Amniotic stem cell (primary cell): ENCODE measurements around the gene ELL3.
"Not testable (repeated sequence)": the region's sequence is repeated elsewhere in the genome, so short reads cannot be mapped to it uniquely, and the experiment has no call there.

Experiments
- DNase-seq: peaks from one replicate; lab custom pipeline; 2025; lab: John Stamatoyannopoulos, UW

ELL3 gene

GRCh38 chr15:43776718-43777266 lies at the start of gene ELL3:
ELL3 (minus strand) TSS chr15:43776966; CDS start chr15:43776901, 65 bp downstream.
- DNase-seq = peak; percentile 83

GRCh38 chr15:43826029-43826507 lies 49.3 kb upstream of the ELL3 start:
- DNase-seq = no peak

GRCh38 chr15:43825305-43825704 lies 48.5 kb upstream of the ELL3 start:
- not testable (repeated sequence) for DNase-seq

GRCh38 chr15:43824302-43825246 lies 47.8 kb upstream of the ELL3 start, which contains the start of gene MFAP1:
MFAP1 (minus strand) TSS chr15:43824690; CDS start chr15:43824569, 121 bp downstream.
- DNase-seq = peak; percentile 89

- no peak for DNase-seq
Observed at GRCh38 chr15:43821505-43821904, 44.7 kb upstream of the ELL3 start.

GRCh38 chr15:43815064-43815463 lies 38.3 kb upstream of the ELL3 start:
- DNase-seq = not testable (repeated sequence)

GRCh38 chr15:43808960-43809678 lies 32.4 kb upstream of the ELL3 start:
- no peak for DNase-seq

- no peak for DNase-seq
Observed at GRCh38 chr15:43808435-43808950, 31.7 kb upstream of the ELL3 start.

- not testable (repeated sequence) for DNase-seq
Observed at GRCh38 chr15:43802676-43803075, 25.9 kb upstream of the ELL3 start.

GRCh38 chr15:43800286-43801141 lies 23.7 kb upstream of the ELL3 start, which contains the start of gene HYPK:
HYPK (plus strand) TSS chr15:43800599; CDS start chr15:43800623, 24 bp downstream.
- peak; percentile 74 for DNase-seq

- no peak for DNase-seq
Observed at GRCh38 chr15:43799945-43800285, 23.1 kb upstream of the ELL3 start, which contains the start of gene SERINC4. SERINC4 (minus strand) TSS chr15:43800220; CDS start chr15:43799986, 234 bp downstream.

GRCh38 chr15:43799209-43799944 lies 22.6 kb upstream of the ELL3 start:
- no peak for DNase-seq

GRCh38 chr15:43796566-43796965 lies 19.8 kb upstream of the ELL3 start:
- no peak for DNase-seq

GRCh38 chr15:43795997-43796396 lies 19.2 kb upstream of the ELL3 start:
- no peak for DNase-seq

- no peak for DNase-seq
Observed at GRCh38 chr15:43795197-43795596, 18.4 kb upstream of the ELL3 start.

GRCh38 chr15:43794269-43795037 lies 17.7 kb upstream of the ELL3 start:
- DNase-seq = no peak

GRCh38 chr15:43793647-43794046 lies 16.9 kb upstream of the ELL3 start:
- DNase-seq = no peak

GRCh38 chr15:43792761-43793476 lies 16.2 kb upstream of the ELL3 start:
- no peak for DNase-seq
